WTC11 (cell line): ENCODE results near the gene HLF.

Source experiments
- CREB1 ChIP-seq: sonication (generic); formaldehyde crosslinking; IDR thresholded peaks from 2 replicates; pipeline ENCODE4 v1.8.0; 2023; ENCODE audit warnings: mild to moderate bottlenecking, missing genetic modification reagents
- CTCF ChIP-seq: fragments of 200-600 bp; IDR thresholded peaks from 2 replicates; pipeline ENCODE4 v1.8.0; 2022; ENCODE audit warnings: antibody characterized with exemption
- FOXP4 ChIP-seq: sonication (generic); formaldehyde crosslinking; IDR thresholded peaks from 2 replicates; pipeline ENCODE4 v1.8.0; 2022; ENCODE audit warnings: mild to moderate bottlenecking, missing genetic modification reagents
- GABPB1 ChIP-seq: sonication (generic); formaldehyde crosslinking; IDR thresholded peaks from 2 replicates; pipeline ENCODE4 v1.8.1; 2023; ENCODE audit warnings: mild to moderate bottlenecking, missing genetic modification reagents
- MAX ChIP-seq: sonication (generic); formaldehyde crosslinking; IDR thresholded peaks from 2 replicates; pipeline ENCODE4 v1.8.0; 2022; ENCODE audit warnings: mild to moderate bottlenecking, missing genetic modification reagents
- SMAD3 ChIP-seq: sonication (generic); formaldehyde crosslinking; IDR thresholded peaks from 2 replicates; pipeline ENCODE4 v1.8.0; 2022; ENCODE audit warnings: missing genetic modification reagents, mild to moderate bottlenecking, borderline replicate concordance
- SP1 ChIP-seq: sonication (generic); formaldehyde crosslinking; conservative IDR thresholded peaks from 2 replicates; pipeline ENCODE4 v1.8.1; 2022; ENCODE audit warnings: missing genetic modification reagents
- TCF7 ChIP-seq: sonication (generic); formaldehyde crosslinking; IDR thresholded peaks from 2 replicates; pipeline ENCODE4 v1.8.0; 2022; ENCODE audit warnings: mild to moderate bottlenecking, low read depth, missing genetic modification reagents, moderate library complexity
- ZNF121 ChIP-seq: sonication (generic); formaldehyde crosslinking; IDR thresholded peaks from 2 replicates; pipeline ENCODE4 v1.8.0; 2023; ENCODE audit warnings: missing genetic modification reagents
- ZNF396 ChIP-seq: fragments of 250-450 bp; sonication (Bioruptor Pico); IDR thresholded peaks from 2 replicates; pipeline ENCODE4 v1.8.0; 2021; ENCODE audit warnings: mild to moderate bottlenecking, moderate library complexity, borderline replicate concordance
- TF ChIP-seq, protein P1 (sequence below): sonication (generic); formaldehyde crosslinking; IDR thresholded peaks from 2 replicates; pipeline ENCODE4 v1.8.1; 2022; ENCODE audit warnings: low read depth, missing genetic modification reagents, borderline replicate concordance
- TF ChIP-seq, protein P2 (sequence below): sonication (generic); formaldehyde crosslinking; IDR thresholded peaks from 2 replicates; pipeline ENCODE4 v1.8.0; 2022; ENCODE audit warnings: mild to moderate bottlenecking, missing genetic modification reagents

GRCh38 chr17:55323518-55324295, 58.9 kb downstream of the HLF start:
- TF ChIP-seq CTCF, result no peak
- no peak for TF ChIP-seq ZNF121 (CRISPR knock-in tag)
- no peak for TF ChIP-seq ZNF396 (CRISPR knock-in tag)
- no peak for TF ChIP-seq FOXP4
- TF ChIP-seq SMAD3 (CRISPR knock-in tag), result no peak
- no peak for TF ChIP-seq CREB1 (CRISPR knock-in tag)
- TF ChIP-seq, protein P1, sequence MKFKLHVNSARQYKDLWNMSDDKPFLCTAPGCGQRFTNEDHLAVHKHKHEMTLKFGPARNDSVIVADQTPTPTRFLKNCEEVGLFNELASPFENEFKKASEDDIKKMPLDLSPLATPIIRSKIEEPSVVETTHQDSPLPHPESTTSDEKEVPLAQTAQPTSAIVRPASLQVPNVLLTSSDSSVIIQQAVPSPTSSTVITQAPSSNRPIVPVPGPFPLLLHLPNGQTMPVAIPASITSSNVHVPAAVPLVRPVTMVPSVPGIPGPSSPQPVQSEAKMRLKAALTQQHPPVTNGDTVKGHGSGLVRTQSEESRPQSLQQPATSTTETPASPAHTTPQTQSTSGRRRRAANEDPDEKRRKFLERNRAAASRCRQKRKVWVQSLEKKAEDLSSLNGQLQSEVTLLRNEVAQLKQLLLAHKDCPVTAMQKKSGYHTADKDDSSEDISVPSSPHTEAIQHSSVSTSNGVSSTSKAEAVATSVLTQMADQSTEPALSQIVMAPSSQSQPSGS (CRISPR knock-in tag), result no peak
- TF ChIP-seq TCF7 (CRISPR knock-in tag), result no peak
- no peak for TF ChIP-seq GABPB1
- no peak for TF ChIP-seq SP1 (CRISPR knock-in tag)
- no peak for TF ChIP-seq MAX (CRISPR knock-in tag)
- TF ChIP-seq, protein P2, sequence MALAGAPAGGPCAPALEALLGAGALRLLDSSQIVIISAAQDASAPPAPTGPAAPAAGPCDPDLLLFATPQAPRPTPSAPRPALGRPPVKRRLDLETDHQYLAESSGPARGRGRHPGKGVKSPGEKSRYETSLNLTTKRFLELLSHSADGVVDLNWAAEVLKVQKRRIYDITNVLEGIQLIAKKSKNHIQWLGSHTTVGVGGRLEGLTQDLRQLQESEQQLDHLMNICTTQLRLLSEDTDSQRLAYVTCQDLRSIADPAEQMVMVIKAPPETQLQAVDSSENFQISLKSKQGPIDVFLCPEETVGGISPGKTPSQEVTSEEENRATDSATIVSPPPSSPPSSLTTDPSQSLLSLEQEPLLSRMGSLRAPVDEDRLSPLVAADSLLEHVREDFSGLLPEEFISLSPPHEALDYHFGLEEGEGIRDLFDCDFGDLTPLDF (CRISPR knock-in tag), result no peak
